Activated CD8-positive, alpha-beta memory T cell treated with anti-CD3 and anti-CD28 coated beads, Interleukin-2, amount 50 U/mL, for 24 hours (primary cell): ENCODE data around the gene EPB41L1.

Experiments used
- DNase-seq: peaks from one replicate; pipeline ENCODE4 v3.0.0-alpha.2; 2020; ENCODE audit errors: extremely low read depth

EPB41L1 gene

DNA sequence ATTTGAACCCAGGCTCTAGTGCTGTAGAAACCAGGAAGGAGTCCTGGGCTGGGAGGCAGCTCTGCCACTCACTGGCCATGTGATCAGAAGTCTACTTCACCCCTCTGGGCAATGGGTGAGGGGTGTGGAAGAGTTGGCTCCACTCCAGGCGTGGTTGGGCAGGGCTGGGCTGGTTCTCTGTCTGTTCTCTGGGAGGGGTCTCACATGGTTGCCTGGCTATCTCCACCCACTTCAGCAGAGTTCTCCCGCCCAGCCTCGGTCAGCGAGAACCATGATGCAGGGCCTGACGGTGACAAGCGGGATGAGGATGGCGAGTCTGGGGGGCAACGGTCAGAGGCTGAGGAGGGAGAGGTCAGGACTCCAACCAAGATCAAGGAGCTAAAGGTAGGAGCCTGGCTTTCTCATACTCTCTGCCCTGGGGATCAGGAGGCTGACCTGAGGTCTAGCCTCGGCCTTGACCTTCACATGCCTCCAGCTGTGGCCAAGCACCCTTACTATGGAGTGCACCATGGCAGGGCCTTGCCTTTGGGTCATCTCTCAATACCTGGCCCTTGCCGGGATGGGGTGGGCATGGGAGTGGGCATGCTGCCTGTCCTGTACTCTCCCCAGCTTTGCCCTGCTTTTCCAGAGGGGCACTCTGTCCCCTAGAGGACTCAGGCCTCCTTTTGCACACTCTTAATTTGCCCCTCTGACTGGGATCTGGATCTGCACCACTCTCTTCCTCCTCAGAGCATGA, 39.6 kb downstream of the EPB41L1 start:
- no peak for DNase-seq

DNA sequence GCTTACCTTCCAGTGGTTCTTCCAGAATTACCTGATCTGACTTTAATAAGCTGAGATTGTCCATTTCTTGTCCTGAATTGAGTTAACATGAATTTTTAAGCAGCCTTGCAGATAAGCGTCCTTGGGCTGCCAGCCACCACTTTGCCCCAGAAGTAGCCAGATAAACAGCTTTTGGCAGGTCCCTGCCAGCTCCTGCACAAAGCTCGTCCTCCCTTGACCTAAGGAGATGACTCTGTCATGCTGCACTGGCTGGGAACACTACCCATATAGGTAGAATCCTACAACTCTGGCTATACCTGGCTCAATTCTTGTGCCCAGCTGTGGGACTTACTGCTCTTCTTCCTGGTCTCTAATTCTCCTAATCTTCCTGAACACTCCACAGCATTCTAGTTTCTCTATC, 42.1 kb downstream of the EPB41L1 start:
- DNase-seq = no peak

DNA sequence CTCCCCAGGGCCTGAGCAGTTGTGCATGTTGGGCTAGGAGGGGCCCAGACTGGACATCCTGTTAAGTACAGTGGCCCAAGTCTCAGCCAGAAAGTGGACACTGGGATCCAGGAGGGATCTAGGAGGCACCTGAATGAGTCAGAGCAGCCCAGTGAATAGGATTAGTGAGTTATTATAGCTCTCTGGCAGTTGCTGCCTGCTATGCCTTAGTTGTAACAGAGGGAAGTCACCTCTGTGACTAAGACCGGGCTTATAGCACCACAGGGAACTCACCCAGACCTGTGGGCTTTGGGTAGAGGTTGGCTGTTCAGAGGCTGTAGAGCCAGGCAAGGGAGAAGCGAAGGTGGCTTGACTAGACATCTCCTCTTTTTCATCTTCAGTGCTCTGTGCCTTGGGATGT, 42.7 kb downstream of the EPB41L1 start:
- no peak for DNase-seq

DNA sequence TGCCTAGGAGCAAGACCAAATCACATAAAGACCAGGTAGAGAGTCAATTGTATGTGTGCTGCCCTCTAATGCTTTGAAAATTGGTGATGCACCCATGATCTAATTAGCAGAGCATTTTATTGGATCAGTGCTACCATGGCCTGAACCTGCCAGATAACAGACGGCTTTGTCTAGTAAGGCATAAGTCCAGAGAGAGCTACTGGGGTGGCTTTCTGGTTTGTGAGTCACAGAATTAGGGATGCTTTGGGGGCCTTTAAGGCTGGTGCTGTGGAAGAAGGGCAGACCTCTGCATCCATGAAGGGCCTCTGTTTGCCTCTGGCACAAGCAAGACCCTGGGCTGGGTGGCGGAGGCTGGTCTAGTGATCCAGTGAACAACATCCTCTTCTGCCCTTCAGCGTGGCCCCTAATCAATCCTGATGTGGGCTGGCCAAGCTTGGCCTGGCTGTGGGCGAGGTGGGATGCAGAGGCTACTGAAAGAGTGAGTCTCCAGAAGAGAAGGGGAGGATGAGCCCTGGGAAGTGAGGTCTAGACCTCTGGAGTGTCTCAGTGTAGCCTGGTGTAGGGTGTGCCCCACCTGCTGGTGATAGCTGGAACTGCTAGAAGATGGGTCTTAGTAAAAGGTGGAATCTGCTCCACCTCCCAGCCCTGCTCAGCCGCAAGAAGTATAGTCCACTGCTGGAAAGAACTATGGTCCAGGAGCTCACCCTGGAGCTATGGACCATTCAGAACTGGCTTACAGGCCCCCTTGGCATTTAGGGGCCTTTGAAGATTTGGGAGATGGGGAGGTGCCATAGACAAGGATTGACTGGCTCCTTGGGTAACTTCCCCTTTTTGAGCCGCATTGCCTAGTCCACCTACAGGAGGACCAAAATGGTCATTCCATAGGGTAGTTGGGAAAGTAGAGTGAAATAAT, 45.1 kb downstream of the EPB41L1 start:
- DNase-seq = peak; percentile 47

DNA sequence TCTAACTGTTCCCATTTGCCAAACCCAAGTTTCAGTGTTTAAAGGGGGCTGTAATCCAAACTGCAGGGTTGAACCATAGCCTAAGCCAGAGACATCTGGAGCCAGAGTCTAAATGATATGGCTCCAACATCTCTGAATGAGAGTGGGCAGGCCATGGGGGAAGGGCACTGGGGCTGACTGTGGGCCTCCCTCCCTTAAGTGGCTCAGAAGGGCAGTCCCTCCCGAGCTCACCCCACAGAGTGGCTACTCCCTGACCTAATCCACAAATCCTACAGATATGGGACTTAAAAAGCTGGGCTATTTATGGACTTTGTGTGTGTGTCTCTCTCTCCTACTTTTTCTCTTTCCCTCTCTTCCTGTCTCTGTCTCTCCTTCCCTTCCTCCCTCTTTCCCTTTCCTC, 45.9 kb downstream of the EPB41L1 start:
- DNase-seq = no peak

DNA sequence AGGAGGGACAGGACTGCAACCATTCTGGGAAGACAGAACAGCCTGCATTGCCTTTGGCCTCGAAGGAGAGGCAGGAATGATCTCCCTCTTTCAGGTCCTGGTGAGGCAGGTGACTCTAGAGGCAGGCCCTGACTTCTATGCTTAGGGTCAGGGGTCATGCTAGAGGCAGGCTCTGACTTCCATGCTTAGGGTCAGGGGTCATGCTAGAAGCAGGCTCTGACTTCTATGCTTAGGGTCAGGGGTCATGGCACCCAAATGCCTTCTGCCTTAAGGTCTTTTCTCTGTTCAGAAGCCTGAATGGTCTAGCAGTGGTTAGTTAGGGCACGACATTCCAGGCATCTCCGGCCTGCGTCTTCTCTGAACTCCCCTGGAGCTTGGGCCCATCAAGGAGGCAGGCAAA, 46.7 kb downstream of the EPB41L1 start:
- no peak for DNase-seq

DNA sequence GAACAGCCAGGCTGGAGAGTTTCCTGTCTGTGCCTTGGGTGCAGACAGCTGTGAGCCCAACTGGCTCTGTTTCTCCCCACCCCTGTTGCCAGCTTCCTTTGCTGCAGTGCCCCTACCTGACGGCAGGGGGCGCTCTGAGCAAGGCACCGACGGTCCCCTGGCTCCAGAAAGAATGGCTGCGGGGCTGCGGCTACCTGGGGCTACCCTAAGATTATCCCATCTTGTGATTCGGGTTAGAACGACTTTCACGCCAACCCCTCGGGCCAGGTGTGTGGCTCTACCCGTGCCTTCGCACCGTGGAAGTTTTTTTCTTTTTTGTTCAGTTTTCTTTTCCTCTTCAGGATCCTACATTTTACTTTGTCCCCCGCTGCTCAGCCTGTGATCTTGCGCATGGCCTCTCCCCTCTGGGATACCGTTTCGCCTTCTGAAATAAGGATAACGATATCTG, 48.4 kb downstream of the EPB41L1 start:
- DNase-seq = peak; percentile 24

DNA sequence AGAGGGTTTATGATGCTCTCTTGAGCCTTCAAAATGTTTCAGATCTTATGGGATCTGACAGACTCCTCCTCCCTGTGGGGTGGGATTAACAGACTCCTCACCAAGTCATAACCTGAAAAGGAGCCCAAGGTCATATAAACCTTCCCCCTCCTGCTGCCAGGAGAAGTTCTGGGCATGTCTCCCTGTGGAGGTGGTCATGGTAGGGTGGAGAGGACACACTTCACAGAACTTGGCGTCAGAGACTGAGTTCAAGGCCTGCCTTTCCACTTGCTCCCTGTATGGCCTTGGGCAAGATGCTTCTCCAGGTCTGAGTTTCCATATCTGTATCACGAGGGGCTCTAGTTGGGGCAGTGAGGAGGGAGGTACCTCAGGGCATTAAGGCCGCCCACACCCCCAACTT, 49.3 kb downstream of the EPB41L1 start:
- no peak for DNase-seq

DNA sequence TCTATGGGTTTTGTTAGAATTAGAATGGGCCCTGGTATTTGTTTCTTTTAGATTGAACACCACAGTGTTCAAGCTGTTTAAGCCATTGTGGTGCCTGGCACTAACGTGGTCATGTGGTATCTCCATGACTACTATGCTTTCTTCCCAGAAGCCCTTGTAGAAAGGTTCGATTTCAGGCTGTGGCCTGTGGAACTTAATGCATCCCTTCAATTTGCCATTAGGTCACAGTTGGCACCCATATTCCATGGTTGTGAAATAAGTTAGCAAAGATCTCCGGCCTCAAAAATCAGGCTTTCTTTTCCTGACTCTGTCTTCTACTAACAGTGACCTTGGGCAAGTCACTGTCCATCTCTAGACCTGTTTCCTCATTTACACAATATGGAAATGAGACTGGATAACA, 50.5 kb downstream of the EPB41L1 start:
- no peak for DNase-seq

DNA sequence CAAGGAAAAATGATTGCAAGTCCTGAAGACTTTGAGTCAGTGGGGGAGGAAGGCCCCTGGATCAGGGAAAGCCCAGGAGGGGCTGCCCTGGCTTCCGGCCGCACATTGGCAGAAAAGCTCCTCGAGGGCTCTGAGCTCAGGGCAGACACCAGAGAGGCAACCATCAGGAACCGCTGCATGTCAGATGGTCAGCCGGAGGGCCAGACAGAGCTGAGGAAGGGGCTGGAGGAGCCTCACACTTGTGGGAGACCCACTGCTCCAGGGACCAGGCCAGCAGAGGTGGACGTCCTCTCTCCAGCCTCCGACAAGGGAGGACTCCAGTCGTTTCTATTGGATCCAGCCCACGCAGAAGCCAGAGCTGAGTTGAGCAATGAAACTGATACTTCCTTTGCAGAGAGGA, 51.5 kb downstream of the EPB41L1 start:
- DNase-seq = no peak

DNA sequence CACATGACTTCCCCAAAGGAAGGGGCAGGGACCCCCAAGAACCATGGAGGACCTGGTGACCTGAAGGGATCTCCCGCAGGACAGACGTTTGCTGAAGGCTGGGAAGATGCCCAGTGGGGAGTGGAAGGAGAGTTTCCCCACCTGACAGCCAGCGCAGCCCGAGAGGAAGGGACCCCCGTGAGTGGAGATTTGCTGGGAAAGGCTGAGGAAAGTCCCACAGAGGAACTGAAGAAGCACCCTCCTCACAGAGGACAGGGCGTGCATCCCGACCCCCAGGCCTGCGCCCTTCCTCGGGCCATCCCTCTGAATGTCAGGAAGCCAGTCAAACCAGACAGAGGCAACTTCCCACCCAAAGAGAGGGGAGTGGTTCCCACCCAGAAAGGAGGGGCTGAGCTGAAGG, 52.1 kb downstream of the EPB41L1 start:
- no peak for DNase-seq

DNA sequence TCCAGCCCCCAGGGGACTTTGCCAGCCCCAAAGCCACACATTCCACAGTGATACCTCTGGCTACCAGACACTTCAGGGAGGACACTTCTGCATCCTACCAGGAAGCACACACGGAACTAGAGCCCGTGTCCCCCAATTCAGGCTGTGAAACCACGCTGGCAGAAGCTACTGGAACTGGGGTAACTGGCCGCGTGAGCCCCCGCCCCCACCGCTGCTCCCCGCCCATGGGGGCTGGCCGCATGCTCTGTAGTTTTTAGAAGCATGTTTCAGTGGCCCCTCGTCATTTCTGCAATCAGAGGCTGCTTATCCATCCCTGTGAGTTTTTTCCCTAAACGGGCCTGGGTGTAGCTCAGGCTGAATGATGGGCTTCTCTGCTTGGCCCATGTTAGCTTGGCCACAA, 53.1 kb downstream of the EPB41L1 start:
- no peak for DNase-seq

DNA sequence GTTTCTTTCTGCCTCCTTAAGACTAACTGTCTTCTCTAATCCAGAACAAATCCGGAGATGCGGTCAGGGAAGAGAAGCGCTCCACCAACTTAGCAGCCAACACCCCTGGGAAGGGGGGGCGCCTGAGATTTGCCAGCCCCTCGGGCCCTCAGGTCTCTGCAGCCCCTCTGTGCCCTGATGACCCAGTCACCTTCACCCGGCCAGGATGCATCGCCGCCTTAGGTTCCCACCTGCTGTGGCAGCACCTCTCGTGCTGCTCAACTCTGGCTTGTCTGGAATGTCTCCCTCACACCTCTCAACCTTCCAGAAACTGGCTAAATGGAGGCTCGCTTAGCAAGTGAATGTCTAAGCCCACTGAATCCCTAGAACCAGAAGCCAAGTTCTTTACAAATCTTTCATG, 53.7 kb downstream of the EPB41L1 start:
- DNase-seq = no peak

DNA sequence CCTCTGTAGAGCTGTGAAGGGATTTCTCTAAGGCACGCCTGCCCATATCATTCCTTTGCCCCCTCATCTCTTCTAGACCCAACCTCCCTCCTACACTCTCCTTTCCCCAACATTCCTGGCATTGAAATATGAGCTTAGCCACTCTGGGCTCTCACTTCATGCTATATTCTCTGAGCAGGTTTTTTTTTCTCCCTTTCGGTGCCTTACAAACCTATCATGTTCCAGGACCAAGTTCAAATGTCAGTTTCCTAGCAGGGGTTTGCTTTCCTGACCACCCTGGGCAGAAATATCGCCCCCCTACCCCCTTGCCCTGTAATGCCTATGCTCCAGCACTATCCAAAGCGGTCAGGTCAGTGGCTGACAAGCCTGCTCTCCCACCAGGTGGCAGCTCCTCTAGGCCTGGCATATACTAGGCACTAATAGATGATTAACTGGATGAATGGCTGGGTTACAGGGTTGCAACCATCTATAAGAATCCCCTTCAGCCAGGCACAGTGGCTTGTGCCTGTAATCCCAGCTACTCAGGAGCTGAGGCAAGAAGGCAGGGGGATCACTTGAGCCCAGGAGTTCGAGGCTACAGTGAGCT, 56.0 kb downstream of the EPB41L1 start:
- DNase-seq = no peak

DNA sequence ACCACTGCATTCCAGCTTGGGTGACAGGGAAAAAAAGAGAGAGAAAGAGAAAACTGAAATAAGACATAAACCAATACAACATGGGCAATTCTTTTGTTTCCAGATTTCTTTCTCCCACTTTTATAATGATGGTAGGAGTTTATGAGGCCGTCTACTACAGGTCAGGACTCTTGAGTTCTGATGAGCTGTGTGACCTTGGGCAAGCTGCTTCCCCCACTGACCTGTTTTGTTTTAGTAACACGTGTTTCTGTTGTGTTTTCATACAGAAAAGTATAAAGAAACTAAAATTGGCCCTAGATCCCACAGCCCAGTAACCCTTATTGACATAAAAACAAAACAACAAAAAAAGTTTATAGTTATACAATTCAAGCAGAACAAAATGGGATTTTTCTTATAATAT, 58.8 kb downstream of the EPB41L1 start:
- DNase-seq = no peak

DNA sequence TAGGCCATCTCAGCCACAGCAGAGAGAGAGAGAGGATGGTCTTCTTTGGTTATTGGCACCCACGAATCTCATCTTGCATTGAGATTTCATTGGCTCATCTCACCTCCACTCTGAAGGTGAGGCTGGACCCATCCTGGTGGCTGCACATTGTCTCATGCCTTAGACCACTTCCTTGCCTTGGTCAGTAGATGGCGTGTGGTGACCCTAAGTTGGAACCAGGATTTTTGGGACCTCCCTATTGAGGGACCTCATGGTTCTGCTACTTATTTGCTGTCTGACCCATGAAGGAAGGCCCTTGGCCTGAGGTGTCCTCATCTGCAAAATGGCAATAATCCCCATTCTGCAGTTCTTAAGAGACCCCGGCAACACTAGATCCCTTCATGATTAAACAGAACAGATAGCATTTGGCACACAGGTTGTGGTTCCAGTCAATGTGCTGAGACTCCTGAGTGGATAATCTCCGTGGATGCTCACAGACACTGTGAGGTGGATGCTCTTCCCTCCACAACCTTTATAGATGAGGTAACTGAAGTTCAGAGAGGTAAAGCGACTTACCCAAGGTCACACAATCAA, 60.2 kb downstream of the EPB41L1 start:
- no peak for DNase-seq

DNA sequence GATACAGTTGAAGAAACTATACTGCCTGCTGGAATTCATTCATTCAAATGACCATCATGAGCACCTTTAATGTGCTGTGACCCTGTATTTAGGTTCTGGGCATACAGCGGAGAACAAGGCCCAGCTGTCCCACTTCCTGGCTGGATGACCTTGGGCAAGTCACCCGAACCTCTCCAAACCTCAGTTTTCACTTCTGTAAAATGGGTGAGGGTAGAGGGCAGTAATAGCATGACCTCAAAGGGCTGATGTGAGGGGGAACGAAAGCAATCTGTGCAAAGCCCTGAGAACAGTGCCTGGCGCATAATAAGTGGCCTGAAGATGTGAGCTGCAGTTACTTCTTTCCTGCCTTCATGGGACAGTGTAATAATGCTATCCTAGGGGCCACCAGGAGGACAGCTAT, 61.2 kb downstream of the EPB41L1 start:
- no peak for DNase-seq

DNA sequence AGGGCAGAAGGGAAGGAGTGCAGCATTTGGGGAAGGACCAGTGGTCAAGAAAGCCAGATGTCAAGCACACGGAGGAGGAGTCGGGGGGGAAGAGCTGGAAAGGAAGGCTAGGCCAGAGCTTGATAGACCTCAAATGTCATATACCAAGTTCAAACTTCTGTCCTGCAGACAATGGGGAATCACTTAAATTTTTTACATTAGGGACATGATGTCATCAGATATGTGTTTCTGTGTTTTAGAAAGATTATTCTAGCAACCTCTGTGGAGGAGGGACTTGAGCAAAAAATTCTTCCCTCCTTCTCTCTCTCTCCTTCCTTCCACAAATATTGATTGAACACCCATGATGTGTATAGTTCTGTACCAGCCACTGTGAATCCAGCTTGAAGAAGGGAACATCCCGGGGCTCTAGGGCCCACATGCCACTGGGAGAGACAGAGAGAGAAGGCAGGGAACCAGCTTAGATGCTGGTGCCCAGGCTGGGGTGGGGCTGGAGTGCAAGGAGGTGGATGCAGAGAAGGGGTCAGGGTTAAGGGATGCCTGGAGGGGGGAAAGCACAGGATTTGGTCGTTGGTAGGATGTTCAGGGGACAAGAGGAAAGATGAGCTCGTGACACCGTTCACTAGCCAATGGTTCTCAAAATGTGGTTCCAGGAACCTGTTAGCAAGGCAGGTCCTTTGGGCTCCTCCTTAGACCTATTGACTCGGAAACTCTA, 61.9 kb downstream of the EPB41L1 start:
- no peak for DNase-seq

DNA sequence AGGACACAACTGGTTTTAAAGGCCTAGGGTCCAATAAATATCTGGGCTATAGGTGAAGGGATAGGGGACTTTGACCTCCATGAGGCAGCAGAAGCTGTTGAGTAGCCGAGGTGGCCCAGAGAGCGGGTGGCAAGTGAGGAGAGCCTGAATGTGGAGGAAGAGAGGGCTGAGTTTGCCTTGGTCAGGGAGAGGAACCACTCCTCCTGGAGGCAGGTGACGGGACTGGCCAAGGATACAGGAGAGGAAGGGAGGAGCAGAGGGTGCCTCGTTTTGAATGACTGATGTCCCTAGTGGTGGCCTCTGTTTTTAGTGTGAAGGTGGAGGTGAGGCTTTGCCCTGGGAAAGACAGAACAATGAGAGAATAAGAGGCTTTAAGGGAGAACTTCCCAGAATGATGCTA, 62.7 kb downstream of the EPB41L1 start:
- no peak for DNase-seq

DNA sequence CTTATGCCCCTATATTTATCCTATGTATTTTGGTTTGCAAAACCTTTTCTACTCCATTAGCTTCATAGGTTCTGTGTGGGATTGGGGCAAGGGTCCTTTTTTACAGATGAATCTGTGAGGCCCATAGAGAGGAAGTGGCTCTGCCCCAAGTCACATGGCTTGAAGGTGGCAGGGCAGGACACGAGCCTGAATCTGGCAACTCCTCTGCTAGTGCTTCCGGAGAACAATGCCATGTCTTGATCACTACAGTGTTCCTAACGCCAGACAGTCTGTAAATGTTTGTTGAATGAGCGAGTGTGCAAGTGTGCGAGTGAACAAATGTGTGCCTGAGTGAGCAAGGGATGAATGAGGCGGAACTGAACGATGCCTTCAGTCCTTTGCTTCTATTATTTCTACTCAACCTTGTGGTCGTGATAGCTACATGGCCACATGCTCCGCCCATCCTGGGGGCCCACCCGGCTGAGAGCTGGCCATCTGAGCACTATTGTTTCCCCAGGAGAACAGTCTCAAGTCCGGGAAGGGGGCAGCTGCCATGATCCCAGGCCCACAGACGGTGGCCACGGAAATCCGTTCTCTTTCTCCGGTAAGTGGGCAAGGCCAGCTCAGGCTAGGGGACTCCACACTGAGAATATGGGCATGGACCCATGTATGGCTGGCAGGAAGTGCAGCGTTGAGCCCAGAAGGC, 64.0 kb downstream of the EPB41L1 start:
- no peak for DNase-seq

DNA sequence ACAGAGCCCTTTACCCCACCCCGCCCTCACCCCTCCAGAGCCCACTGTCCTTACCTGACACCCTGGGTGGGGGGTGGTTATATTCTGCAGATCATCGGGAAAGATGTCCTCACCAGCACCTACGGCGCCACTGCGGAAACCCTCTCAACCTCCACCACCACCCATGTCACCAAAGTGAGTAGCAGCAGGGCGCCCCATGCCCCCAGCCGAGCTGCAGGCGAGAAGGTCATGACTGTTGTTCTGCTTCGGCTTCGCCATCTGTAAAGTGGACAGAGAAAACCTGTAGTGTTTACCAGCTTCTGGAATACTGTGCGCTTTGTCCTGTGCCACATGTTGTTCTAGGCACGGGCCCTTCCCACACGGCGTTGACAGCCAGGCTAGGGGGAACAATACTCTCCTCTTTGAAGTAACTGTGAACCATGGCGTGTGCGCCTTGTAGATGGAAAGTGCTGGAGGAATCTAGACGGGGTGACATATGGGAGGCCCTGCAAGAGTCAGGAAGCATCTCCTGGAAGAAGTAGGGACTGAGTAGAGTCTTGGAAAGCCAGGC, 65.2 kb downstream of the EPB41L1 start:
- no peak for DNase-seq
